Hematopoietic multipotent progenitor cell treated with erythropoietin and hydrocortisone succinate and interleukin-3 and kit ligand, for 6 days (in vitro differentiated cells): ENCODE results near the gene WWP2.

Experiments used
- DNase-seq: peaks from one replicate; pipeline ENCODE4 v3.0.0-alpha.2; 2015

WWP2 gene

DNA sequence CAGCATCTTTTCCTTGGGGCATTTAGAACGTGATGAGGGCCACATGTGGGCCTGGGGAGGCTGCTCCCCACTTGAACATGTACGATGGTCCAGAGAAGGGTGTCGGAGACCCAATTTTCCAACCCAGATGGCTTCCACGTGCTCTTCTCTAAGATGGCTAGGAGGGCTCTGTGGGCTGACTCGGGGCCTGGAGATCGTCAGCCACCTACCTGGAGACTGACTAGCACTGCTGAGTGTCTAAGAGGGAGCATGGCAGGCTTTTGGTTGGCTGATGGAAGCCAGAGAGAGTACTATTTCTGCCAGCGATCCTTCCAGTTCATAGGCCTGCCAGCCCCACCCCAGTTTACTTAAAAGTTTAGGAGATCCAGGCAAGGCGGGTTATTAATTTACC, 128.8 kb downstream of the WWP2 start:
- no peak for DNase-seq

DNA sequence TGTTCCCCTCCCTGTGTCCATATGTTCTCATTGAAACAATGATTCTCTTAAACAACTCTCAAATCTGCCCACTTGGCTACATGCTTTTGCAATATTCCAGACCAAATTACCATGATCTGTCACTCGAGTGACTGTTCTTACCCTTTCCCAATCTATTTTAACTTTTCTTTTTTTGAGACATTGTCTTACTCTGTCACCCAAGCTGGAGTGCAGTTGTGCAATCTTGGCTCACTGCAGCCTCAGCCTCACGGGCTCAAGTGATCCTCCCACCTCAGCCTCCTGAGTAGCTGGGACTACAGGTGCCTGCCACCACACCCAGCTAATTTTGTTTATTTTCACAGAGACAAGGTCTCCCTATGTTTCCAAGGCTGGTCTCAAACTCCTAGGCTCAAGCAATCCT, 130.2 kb downstream of the WWP2 start:
- DNase-seq: no peak

DNA sequence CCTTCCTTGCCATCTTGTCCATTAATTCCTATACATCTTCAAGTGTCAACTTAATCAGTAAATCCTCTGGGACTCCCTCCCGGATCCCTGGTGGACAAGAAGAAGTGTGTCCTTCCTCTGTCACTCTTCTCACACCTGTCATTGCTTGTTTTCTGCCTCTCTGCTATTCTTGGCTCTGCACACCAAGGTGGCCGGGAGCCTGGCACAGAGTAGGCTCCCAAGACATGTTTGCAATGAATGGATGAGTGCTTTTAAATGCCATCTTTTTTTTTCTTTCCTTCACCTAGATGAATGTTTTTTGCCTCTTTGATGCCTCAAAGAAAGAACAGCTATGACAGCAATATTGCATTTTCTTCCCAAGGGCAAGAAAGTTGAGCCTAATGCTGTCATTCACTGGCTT, 131.0 kb downstream of the WWP2 start:
- DNase-seq: no peak

DNA sequence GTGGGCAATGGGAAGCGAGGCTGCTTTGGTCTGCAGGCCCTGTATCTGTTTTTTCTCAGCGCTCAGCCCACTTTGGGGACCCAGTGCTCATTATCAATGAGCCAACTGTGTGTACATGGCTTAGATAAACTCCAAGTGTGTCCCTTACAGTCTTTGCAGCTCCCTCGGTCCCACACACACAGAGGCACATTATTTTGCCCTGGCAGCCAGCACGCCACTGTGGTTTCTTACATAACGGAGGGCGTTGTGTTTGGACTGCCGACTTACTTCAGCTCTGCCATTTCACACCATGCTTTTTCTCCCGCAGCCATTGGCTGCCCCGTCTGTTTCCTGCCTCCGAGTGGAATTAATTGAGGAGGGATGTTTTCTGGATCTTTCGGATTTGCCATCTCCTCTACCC, 132.5 kb downstream of the WWP2 start:
- peak; percentile 9 for DNase-seq

GRCh38 chr16:69903865-69904415, 141.8 kb downstream of the WWP2 start:
- no peak for DNase-seq

DNA sequence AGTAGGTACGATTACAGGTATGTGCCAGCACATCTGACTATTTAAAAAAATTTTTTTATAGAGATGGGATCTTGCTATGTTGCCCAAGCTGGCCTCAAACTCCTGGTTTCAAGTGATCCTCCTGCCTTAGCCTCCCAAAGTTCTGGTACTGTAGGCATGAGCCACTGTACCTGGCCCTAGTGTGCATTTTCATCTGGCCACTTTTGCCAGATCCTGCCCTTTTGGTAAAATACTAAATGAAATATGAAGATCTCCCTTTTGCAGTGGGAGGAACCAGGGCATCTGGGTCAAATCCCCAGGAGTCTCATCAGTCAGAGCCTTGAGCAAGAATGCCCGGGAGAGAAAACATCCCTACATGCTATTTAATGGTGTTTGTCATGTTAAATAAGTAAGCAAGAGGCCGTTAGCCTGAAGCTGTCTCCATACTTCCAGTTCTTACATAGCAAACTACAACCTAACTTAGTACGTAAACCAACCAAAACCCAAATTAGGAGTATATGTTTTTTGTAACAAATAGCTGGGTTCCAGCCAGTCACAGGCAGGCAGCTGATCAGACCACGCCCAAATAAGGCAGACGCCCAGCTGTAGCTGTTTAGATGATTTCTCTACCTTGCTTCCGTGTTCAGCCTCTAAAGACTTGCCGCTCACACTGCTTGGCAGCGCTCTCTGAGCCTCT, 142.5 kb downstream of the WWP2 start:
- DNase-seq: peak; percentile 36

DNA sequence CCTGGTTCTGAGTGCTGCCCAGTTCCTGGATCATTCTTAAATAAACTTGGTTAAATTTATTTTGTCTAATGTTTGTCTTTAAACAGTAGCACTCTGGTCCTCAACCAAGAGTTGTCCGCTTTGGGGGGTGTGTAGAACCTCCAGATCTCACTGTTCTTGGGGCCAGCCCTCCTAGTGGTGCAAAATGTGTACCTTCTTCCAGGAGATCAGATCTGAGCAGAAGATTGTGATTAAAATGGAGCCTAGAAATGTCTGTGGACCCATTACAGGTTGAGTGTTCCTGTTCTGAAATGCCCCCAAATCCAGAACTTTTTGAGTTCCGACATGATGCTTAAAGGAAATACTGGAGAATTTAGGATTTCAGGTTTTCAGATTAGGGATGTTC, 143.0 kb downstream of the WWP2 start:
- no peak for DNase-seq

GRCh38 chr16:69906838-69907401, 144.8 kb downstream of the WWP2 start:
- DNase-seq: no peak

DNA sequence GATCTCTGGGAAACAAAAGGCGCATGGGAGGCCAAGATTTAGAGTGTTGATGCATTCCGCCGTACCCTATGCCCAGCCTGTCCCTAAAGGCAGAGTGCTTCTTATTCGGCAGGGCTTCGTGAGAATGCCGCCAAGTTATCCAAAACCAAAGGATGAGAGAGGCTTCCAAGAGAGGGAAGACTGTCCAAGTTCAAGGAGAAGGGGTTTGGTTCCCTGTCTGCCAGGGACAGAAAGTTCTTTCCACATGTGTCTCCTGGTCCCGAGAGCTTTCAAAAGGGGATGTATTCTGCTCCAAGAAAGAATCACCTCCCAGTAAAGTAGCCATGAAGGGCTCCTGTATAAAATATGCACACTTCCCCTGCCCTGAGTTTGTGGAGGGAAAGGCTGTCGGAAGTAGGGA, 146.9 kb downstream of the WWP2 start:
- DNase-seq: no peak

DNA sequence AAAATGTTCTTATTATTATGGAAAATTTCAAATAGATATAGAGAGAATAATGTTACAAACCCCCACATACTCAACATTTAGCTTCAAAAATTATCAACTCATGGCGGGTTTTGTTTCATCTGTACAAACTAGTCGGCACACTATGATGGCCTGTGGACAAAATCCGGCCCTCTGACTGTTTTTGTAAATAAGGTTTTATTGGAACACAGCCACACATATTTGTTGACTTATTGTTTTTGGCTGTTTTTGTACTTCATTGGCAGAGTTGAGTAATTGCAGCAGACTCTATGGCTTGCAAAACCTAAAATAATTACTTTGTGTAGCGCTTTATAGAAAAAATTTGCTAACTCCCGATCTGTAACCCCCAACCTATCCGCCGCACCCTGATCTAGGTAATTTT, 147.6 kb downstream of the WWP2 start:
- DNase-seq: no peak

- no peak for DNase-seq
Observed at GRCh38 chr16:69910964-69911363, 148.8 kb downstream of the WWP2 start.

GRCh38 chr16:69916462-69916861, 154.3 kb downstream of the WWP2 start:
- DNase-seq: no peak

GRCh38 chr16:69917311-69917710, 155.2 kb downstream of the WWP2 start:
- no peak for DNase-seq

GRCh38 chr16:69917739-69918138, 155.6 kb downstream of the WWP2 start:
- DNase-seq: no peak

GRCh38 chr16:69918241-69918640, 156.1 kb downstream of the WWP2 start:
- DNase-seq: no peak

DNA sequence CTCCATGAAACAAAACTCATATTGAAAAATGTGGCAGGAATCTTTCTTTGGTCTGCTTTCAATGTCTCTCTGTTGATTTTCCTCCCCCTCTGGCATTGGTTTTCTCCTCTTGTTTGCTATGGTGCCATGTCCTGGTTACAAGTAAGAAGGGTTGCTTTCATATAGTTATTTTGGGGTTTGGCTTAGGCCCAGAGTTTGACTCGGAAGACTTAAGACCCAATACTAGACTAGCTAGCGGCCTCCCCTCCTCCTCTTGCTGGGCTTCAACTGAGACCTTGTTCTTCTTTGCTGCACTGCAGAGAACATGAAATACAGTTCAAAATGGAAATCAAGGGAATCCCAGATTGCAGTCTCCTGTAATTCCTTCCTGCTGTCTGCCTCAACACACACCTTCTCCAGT, 159.0 kb downstream of the WWP2 start:
- no peak for DNase-seq

DNA sequence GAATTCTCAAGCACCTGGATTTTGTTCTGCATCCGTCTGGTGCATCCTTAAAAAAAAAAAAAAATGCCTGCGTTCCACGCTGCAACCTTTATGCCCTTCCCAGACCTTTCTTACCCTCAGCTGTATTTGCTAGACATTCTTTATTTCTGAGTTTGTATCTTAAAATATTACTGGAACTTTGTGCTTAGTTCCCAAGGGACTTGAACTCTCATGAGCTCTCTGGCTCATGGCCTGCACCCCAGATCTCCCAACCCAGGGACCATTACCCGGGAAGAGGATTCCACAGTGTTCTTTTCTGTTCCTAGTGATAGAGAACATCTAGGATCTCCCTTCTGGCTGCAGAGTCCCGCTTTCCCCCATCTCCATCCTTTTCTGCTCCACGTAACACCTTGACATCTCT, 160.1 kb downstream of the WWP2 start:
- no peak for DNase-seq

DNA sequence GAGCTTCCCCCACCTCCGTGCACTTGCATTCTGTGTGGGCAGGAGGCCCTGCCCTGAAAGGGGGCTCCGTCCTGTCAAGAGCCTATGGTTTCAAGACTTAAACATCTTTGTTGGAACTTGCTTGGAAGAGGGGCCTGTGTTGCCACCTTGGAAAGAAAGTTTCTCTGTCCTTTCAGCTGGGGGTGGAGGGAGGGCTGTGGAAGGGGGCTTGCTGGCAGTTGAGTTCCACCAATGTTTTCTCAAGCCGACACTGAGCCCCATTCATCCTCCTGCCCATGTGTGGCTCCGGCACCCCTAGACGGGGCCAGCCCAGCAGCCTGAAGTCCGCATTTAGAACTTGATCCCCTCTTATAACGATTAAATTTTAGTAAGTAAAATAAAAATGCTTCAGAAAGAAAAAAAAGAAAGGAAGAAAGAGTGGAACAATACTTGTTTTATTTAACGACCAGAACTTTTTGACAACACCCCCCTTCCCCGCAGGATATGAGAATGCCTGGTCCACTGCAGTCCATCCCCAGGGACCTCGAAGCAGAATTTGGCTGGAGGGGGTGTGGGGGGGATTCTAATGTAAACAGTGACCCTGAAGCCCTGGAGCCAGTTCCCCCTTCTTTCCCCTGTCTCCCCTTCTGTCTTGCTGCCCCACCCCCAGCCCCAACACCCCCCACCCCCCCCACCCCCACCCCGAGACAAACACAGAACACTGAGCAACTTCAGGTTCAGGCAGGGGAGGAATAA, 162.1 kb downstream of the WWP2 start:
- DNase-seq: no peak

DNA sequence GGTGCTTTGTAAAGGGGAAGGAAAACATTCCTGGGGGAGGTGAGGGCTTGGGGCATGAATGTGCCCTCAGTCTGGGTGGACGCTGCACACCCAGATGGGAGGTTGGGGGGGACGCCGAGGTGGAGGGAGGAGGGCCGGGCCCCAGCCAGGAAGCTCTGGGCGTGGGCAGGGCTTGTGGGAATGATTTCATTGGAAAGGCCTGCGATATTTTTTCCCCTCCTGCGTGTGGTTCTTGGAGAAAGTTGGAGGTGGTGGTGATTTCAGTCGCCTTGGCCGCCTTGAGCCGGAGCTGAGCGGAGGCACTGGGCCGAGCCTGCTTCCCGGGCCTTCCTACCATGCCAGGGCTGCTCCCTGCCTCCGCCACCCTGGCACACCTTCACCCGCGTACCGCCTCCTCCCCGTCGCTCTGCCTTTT, 162.7 kb downstream of the WWP2 start:
- no peak for DNase-seq

DNA sequence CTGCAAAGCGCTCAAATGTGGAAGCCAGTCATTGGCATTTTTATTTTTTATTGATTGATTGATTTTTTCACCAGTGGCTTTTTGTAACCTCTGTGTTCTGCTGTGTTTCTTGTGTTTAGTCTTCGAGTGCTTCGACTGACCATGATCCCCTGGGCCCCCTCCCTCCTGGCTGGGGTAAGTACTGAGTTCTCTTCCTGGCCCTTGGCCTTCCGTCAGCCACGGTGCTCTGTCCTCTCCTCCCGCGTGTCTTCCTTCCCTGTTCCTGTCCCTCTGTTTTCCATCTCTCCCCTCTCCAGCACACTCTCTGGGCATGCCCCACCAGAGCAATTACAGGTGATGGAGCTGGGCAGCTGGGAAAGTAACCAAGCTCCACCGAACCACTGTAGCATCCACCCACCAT, 163.2 kb downstream of the WWP2 start:
- no peak for DNase-seq

GRCh38 chr16:69926241-69926640, 164.1 kb downstream of the WWP2 start:
- DNase-seq: no peak

DNA sequence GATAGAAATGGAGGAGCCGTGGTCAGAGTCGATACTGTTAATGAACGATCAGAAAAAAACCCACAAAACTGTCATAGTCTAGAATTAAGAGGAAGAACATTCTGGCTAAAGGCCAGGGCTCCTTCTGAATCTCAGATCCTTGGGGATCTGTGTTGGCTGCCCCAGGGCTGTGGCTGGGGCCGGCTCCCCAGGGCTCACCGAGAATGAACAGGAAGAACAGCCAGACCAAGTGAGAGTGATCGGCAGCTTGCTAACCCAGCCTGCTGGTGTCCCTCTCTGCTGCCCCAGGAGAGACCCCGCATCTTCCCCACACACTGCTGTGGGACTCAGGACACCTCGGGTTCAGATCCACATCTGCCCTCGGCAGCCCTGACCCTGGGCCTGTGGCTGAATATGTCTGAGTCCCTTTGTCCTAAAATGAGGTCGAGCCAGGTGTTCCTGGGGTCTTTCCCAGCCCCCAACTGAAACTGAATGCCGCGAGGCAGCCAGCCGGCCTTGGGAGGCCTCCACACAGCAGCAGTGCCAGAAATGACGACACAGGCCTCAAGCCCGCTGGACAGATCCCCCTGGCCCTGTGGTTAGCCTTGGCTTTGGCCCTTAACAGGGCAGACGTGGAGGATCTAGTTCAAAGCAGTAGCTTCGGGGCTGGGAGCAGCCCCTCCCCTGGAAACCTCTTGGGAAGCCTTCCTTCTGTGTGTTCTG, 165.1 kb downstream of the WWP2 start:
- DNase-seq: no peak

DNA sequence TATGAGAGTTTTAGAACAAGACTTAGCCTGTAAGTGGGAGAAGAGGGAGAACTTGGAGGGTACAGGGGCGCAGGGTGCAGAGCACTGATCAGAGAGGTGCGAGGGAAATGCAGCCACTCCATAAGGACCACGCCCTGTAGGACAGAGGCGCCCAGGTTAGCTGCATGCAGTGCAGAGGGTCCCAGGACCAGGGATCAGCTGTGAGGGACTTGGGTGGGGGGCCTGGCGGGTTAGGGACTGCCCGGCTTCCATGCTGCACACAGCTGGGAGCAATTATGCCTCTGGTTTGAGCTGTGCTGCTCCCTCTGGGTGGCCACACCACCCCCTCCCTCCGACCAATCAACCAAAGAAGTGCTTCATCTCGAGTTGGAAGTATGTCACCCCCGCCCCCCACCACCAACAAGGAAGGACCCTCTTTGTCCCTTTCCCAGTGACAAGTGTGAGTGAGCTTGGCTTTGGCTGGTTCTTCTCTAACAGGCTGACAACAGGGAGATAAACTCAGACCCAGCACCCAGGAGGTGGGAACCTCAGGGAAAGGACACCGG, 166.8 kb downstream of the WWP2 start:
- DNase-seq: no peak
